Body of pancreas (tissue), 4 donors: ENCODE data around the gene MEN1.
"Not testable (repeated sequence)": the region's sequence is repeated elsewhere in the genome, so short reads cannot be mapped to it uniquely, and the experiment has no call there.

ENCODE experiments used
- POLR2A ChIP-seq, 3 donors: fragments of 450-650 bp; IDR thresholded peaks; one replicate each; pipeline ENCODE4 v1.6.1; 2016; ENCODE audit warnings: antibody characterized with exemption in 3 of 3, mild to moderate bottlenecking in 2 of 3
- TF ChIP-seq, protein P1 (sequence below), 7 experiments: fragments of 450-650 bp in 4 of 7; fragments of 200-600 bp in 3 of 7; sonication (generic) in 3 of 7; IDR thresholded peaks; one replicate each; pipeline ENCODE4 v1.5.1; 2016 to 2019; ENCODE audit warnings: antibody characterized with exemption in 7 of 7

DNA sequence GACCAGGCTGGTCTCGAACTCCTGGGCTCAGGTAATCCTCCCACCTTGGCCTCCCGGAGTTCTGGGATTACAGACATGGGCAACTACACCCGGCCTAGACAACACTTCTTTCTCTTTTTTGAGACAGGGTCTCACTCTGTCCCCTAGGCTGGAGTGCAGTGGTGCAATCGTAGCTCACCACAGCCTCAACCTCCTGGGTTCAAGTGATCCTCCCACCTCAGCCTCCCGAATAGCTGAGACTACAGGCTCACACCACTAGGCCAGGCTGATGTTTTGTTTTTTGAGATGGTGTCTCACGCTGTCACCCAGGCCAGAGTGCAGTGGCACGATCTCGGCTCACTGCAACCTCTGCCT is 35.4 kb upstream of the MEN1 start:
- not testable (repeated sequence) for TF ChIP-seq POLR2A (IDR thresholded peaks at IDR 0.05)
- TF ChIP-seq, protein P1, sequence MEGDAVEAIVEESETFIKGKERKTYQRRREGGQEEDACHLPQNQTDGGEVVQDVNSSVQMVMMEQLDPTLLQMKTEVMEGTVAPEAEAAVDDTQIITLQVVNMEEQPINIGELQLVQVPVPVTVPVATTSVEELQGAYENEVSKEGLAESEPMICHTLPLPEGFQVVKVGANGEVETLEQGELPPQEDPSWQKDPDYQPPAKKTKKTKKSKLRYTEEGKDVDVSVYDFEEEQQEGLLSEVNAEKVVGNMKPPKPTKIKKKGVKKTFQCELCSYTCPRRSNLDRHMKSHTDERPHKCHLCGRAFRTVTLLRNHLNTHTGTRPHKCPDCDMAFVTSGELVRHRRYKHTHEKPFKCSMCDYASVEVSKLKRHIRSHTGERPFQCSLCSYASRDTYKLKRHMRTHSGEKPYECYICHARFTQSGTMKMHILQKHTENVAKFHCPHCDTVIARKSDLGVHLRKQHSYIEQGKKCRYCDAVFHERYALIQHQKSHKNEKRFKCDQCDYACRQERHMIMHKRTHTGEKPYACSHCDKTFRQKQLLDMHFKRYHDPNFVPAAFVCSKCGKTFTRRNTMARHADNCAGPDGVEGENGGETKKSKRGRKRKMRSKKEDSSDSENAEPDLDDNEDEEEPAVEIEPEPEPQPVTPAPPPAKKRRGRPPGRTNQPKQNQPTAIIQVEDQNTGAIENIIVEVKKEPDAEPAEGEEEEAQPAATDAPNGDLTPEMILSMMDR (IDR thresholded peaks at IDR 0.05) = not testable (repeated sequence)
